Astrocyte (in vitro differentiated cells and primary cell): Measurements from ENCODE around the gene SPAG6.

ENCODE experiments used
- EZH2 ChIP-seq: IDR thresholded peaks from 2 replicates; pipeline ENCODE4 v1.6.1; 2012; ENCODE audit warnings: mild to moderate bottlenecking, low read length, inconsistent platforms; ENCODE audit not compliant: insufficient read depth
- TF ChIP-seq, protein P1 (sequence below): IDR thresholded peaks from 2 replicates; pipeline ENCODE4 v1.5.1; 2011; ENCODE audit warnings: low read depth, mild to moderate bottlenecking, inconsistent platforms, low read length, moderate library complexity; ENCODE audit not compliant: insufficient read depth

DNA sequence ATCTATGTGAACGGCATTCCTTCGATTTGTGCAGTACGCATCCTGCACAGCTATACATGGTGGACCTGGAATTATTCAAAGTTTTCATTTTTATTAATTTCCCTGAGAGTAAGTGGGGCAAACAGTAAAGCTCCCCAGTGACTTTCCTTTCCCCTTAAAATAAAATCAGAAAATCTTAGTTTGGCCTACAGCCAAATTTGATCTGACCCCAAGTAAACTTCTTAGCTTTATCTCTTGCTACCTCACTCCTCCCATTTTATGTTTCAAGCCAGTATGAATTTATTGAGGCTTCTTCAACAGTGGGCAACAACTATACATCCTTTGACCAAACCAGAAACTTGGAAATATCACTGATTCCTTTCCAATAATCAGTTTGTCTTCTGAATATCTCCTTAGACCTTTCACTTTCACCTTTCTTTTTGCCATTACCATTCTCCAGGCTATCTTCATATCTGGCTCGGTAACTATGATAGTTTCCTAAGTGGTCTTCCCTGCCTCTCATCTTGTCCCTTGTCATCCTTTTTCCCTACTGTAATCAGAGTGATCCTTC, 11.1 kb downstream of the SPAG6 start:
- TF ChIP-seq EZH2 = no peak
- TF ChIP-seq, protein P1, sequence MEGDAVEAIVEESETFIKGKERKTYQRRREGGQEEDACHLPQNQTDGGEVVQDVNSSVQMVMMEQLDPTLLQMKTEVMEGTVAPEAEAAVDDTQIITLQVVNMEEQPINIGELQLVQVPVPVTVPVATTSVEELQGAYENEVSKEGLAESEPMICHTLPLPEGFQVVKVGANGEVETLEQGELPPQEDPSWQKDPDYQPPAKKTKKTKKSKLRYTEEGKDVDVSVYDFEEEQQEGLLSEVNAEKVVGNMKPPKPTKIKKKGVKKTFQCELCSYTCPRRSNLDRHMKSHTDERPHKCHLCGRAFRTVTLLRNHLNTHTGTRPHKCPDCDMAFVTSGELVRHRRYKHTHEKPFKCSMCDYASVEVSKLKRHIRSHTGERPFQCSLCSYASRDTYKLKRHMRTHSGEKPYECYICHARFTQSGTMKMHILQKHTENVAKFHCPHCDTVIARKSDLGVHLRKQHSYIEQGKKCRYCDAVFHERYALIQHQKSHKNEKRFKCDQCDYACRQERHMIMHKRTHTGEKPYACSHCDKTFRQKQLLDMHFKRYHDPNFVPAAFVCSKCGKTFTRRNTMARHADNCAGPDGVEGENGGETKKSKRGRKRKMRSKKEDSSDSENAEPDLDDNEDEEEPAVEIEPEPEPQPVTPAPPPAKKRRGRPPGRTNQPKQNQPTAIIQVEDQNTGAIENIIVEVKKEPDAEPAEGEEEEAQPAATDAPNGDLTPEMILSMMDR = no peak
